Measurements from ENCODE around the gene CTF1. TPM values are rescaled to one million over a fixed set of nuclear protein-coding genes. Genes with fewer than 3 reads are reported as not detected.
A peak's percentile ranks its signal among the peaks of the same experiment; 100 is the strongest.

Gene CTF1
- total and polyA plus RNA-seq, 2 donors (not counting 1 experiment from before 2014, with no cell fraction given), result 0.78 to 0.81 TPM

GRCh38 chr16:30882429-30883310, 13.7 kb upstream of the CTF1 start:
- H3K27me3 Mint-ChIP-seq, result no peaks in the 10 kb centered on the region
- H3K4me3 Mint-ChIP-seq, result no peak overlapping the region
- no peaks in the 10 kb centered on the region for H3K9me3 Mint-ChIP-seq (ENCODE audit: insufficient read depth)
- ChIA-PET POLR2A (interaction anchor here (0.7 kb wide), 1 partner anchor 9 kb away, joined by 4 read pairs; no protein-coding TSS in a partner anchor), CTCF (interaction anchor here (2.3 kb wide), 1 partner anchor 19 kb away, joined by 6 read pairs; no protein-coding TSS in a partner anchor)
- no peaks in the 10 kb centered on the region for H4K20me1 ChIP-seq (ENCODE audit: control insufficient read depth, insufficient read depth, low read length, poor library complexity, severe bottlenecking)
- no peaks in the 10 kb centered on the region for H3K27me3 ChIP-seq (replicated peaks in 1 of 4; ENCODE audit: control extremely low read depth in 1 of 4, control insufficient read depth in 3 of 4, insufficient read depth in 4 of 4, low read length in 3 of 4)
- peaks cover 2 to 11% of the 10 kb centered on the region in 2 experiments for H3K36me3 ChIP-seq (replicated peaks in 1 of 2; ENCODE audit: control extremely low read depth in 1 of 2, control insufficient read depth in 1 of 2, extremely low read depth in 1 of 2, insufficient read depth in 2 of 2, low read length in 1 of 2)
- H3K9ac ChIP-seq (ENCODE audit: low read length), result no peak overlapping the region
- H3K4me2 ChIP-seq (replicated peaks; ENCODE audit: low read depth, low read length, poor library complexity, severe bottlenecking), result no peak overlapping the region
- H3K27ac Mint-ChIP-seq, result peak overlapping the region; percentile 55
- 87% methylated on average over 3 of the region's 4 CpGs for whole genome bisulfite sequencing (ENCODE audit: insufficient coverage)
- H3K9me3 ChIP-seq (ENCODE audit: control extremely low read depth in 1 of 3, control insufficient read depth in 2 of 3, insufficient read depth in 1 of 3, low read length in 2 of 3), result no peaks in the 10 kb centered on the region
- intact Hi-C loops (cut with micrococcal nuclease), result no loop called here
- peaks cover 27% of the 10 kb centered on the region for H3K4me1 Mint-ChIP-seq
- TF ChIP-seq, protein P1, sequence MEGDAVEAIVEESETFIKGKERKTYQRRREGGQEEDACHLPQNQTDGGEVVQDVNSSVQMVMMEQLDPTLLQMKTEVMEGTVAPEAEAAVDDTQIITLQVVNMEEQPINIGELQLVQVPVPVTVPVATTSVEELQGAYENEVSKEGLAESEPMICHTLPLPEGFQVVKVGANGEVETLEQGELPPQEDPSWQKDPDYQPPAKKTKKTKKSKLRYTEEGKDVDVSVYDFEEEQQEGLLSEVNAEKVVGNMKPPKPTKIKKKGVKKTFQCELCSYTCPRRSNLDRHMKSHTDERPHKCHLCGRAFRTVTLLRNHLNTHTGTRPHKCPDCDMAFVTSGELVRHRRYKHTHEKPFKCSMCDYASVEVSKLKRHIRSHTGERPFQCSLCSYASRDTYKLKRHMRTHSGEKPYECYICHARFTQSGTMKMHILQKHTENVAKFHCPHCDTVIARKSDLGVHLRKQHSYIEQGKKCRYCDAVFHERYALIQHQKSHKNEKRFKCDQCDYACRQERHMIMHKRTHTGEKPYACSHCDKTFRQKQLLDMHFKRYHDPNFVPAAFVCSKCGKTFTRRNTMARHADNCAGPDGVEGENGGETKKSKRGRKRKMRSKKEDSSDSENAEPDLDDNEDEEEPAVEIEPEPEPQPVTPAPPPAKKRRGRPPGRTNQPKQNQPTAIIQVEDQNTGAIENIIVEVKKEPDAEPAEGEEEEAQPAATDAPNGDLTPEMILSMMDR (IDR thresholded peaks at IDR 0.05), result no peak
- no peak for TF ChIP-seq EZH2 (IDR thresholded peaks at IDR 0.05; ENCODE audit: borderline replicate concordance, insufficient read depth, low read depth, low read length, poor library complexity, severe bottlenecking)
- H2AFZ ChIP-seq (ENCODE audit: insufficient read depth, low read depth, low read length, poor library complexity, severe bottlenecking), result no peak overlapping the region
- ATAC-seq (ENCODE audit: low read depth), result no peak
- no peak for DNase-seq
- H3K27ac ChIP-seq (ENCODE audit: low read length in 2 of 2), result no peak overlapping the region
- peaks cover 8 to 21% of the 10 kb centered on the region in 2 donors for H3K4me1 ChIP-seq (ENCODE audit: control insufficient read depth in 2 of 2, insufficient read depth in 2 of 2, low read length in 2 of 2)
- no peak overlapping the region for H3K4me3 ChIP-seq (ENCODE audit: control extremely low read depth in 1 of 5, extremely low read depth in 1 of 5, insufficient read depth in 1 of 5, low read depth in 2 of 5, low read length in 4 of 5)
- H3K79me2 ChIP-seq (ENCODE audit: control insufficient read depth, insufficient read depth, low read length), result peaks cover 37% of the 10 kb centered on the region

- Histone ChIP-seq H3K4me2 (replicated peaks; ENCODE audit: low read depth, low read length, poor library complexity, severe bottlenecking) (peak overlapping the region; percentile 49), H2AFZ (ENCODE audit: insufficient read depth, low read depth, low read length, poor library complexity, severe bottlenecking) (peak overlapping the region; percentile 45), H3K79me2 (ENCODE audit: control insufficient read depth, insufficient read depth, low read length) (peaks cover 52% of the 10 kb centered on the region), H3K27me3 (replicated peaks in 1 of 4; ENCODE audit: control extremely low read depth in 1 of 4, control insufficient read depth in 3 of 4, insufficient read depth in 4 of 4, low read length in 3 of 4) (no peaks in the 10 kb centered on the region), H4K20me1 (ENCODE audit: control insufficient read depth, insufficient read depth, low read length, poor library complexity, severe bottlenecking) (no peaks in the 10 kb centered on the region), H3K9me3 (ENCODE audit: control extremely low read depth in 1 of 3, control insufficient read depth in 2 of 3, insufficient read depth in 1 of 3, low read length in 2 of 3) (no peaks in the 10 kb centered on the region), H3K36me3 (replicated peaks in 1 of 2; ENCODE audit: control extremely low read depth in 1 of 2, control insufficient read depth in 1 of 2, extremely low read depth in 1 of 2, insufficient read depth in 2 of 2, low read length in 1 of 2) (peaks cover 0 to 19% of the 10 kb centered on the region in 2 experiments), H3K4me1 (ENCODE audit: control insufficient read depth in 2 of 2, insufficient read depth in 2 of 2, low read length in 2 of 2) (peaks cover 8 to 21% of the 10 kb centered on the region in 2 donors), H3K9ac (ENCODE audit: low read length) (peak overlapping the region; percentile 11), H3K27ac (ENCODE audit: low read length in 2 of 2) (peak overlapping the region in 1 of 2 donors; percentile 12), H3K4me3 (ENCODE audit: control extremely low read depth in 1 of 5, extremely low read depth in 1 of 5, insufficient read depth in 1 of 5, low read depth in 2 of 5, low read length in 4 of 5) (no peak overlapping the region)
- Mint-ChIP-seq H3K4me1 (peaks cover 27% of the 10 kb centered on the region), H3K4me3 (peak overlapping the region; percentile 17), H3K27me3 (no peaks in the 10 kb centered on the region), H3K27ac (peak overlapping the region; percentile 51), H3K9me3 (ENCODE audit: insufficient read depth) (no peaks in the 10 kb centered on the region)
- no peak for TF ChIP-seq EZH2 (IDR thresholded peaks at IDR 0.05; ENCODE audit: borderline replicate concordance, insufficient read depth, low read depth, low read length, poor library complexity, severe bottlenecking)
- TF ChIP-seq, protein P1 (IDR thresholded peaks at IDR 0.05), result no peak
- peak; percentile 94 for ATAC-seq (ENCODE audit: low read depth)
- ChIA-PET POLR2A (interaction anchor here (1.0 kb wide), 1 partner anchor 9 kb away, joined by 4 read pairs; no protein-coding TSS in a partner anchor), CTCF (interaction anchor here (1.3 kb wide), 1 partner anchor 17 kb away, joined by 3 read pairs; no protein-coding TSS in a partner anchor)
- 29% methylated on average over 1 of the region's 3 CpGs for WGBS (ENCODE audit: insufficient coverage)
- DNase-seq, result peak; percentile 52
- intact Hi-C loops (cut with micrococcal nuclease), result no loop called here
Observed at GRCh38 chr16:30884760-30885159, 11.7 kb upstream of the CTF1 start.
